Parathyroid adenoma (tissue), 2 donors: Measurements from ENCODE around the gene TRPV3.

Experiments
- H2AFZ ChIP-seq: fragments of 300-600 bp; sonication (generic); one replicate; pipeline ENCODE4 v1.7.0; 2017; ENCODE audit warnings: antibody characterized with exemption, mild to moderate bottlenecking
- H3K27ac ChIP-seq: fragments of 300-600 bp; sonication (generic); one replicate; pipeline ENCODE4 v1.7.0; 2017
- H3K27me3 ChIP-seq: fragments of 300-600 bp; sonication (generic); one replicate; pipeline ENCODE4 v1.7.0; 2017; ENCODE audit warnings: low read length; ENCODE audit not compliant: control insufficient read depth, insufficient read depth
- H3K36me3 ChIP-seq: fragments of 300-600 bp; sonication (generic); one replicate; pipeline ENCODE4 v1.7.0; 2017; ENCODE audit warnings: low read length; ENCODE audit not compliant: control insufficient read depth, insufficient read depth
- H3K4me1 ChIP-seq: fragments of 300-600 bp; sonication (generic); one replicate; pipeline ENCODE4 v1.7.0; 2017; ENCODE audit warnings: control low read depth
- H3K4me2 ChIP-seq: fragments of 300-600 bp; sonication (generic); one replicate; pipeline ENCODE4 v1.7.0; 2017; ENCODE audit warnings: low read length
- H3K4me3 ChIP-seq: fragments of 300-600 bp; sonication (generic); one replicate; pipeline ENCODE4 v1.7.0; 2017; ENCODE audit warnings: low read depth, low read length
- H3K79me2 ChIP-seq: fragments of 300-600 bp; sonication (generic); one replicate; pipeline ENCODE4 v1.7.0; 2017; ENCODE audit warnings: control low read depth
- H3K9ac ChIP-seq: fragments of 300-600 bp; sonication (generic); one replicate; pipeline ENCODE4 v1.7.0; 2017; ENCODE audit warnings: mild to moderate bottlenecking
- H3K9me3 ChIP-seq: fragments of 300-600 bp; sonication (generic); one replicate; pipeline ENCODE4 v1.7.0; 2017; ENCODE audit warnings: low read length; ENCODE audit not compliant: control insufficient read depth
- CTCF ChIP-seq: fragments of 300-600 bp; sonication (generic); IDR thresholded peaks from one replicate; pipeline ENCODE4 v1.7.0; 2017; ENCODE audit warnings: antibody characterized with exemption, mild to moderate bottlenecking
- donor health status: primary hyperparathyroidism.

Gene TRPV3

GRCh38 chr17:3600529-3601205, 43.1 kb upstream of the TRPV3 start:
- Histone ChIP-seq H3K36me3 (no peaks in the 10 kb centered on the region), H3K4me1 (no peaks in the 10 kb centered on the region), H3K9ac (no peak overlapping the region), H2AFZ (no peak overlapping the region), H3K79me2 (no peaks in the 10 kb centered on the region), H3K4me3 (no peak overlapping the region), H3K27me3 (no peaks in the 10 kb centered on the region), H3K27ac (no peak overlapping the region), H3K9me3 (no peaks in the 10 kb centered on the region), H3K4me2 (no peak overlapping the region)
- no peak for TF ChIP-seq CTCF

GRCh38 chr17:3598078-3598477, 40.5 kb upstream of the TRPV3 start:
- no peak overlapping the region for H3K4me2 ChIP-seq
- no peak overlapping the region for H3K27ac ChIP-seq
- TF ChIP-seq CTCF: no peak
- H3K9ac ChIP-seq: no peak overlapping the region
- no peak overlapping the region for H2AFZ ChIP-seq
- H3K27me3 ChIP-seq: no peaks in the 10 kb centered on the region
- no peaks in the 10 kb centered on the region for H3K36me3 ChIP-seq
- no peak overlapping the region for H3K4me3 ChIP-seq
- H3K4me1 ChIP-seq: no peaks in the 10 kb centered on the region
- no peaks in the 10 kb centered on the region for H3K79me2 ChIP-seq
- H3K9me3 ChIP-seq: no peaks in the 10 kb centered on the region

- Histone ChIP-seq H3K79me2 (no peaks in the 10 kb centered on the region), H3K4me1 (no peaks in the 10 kb centered on the region), H3K27me3 (no peaks in the 10 kb centered on the region), H3K9me3 (no peaks in the 10 kb centered on the region), H3K9ac (no peak overlapping the region), H3K4me2 (no peak overlapping the region), H3K4me3 (no peak overlapping the region), H3K36me3 (no peaks in the 10 kb centered on the region), H2AFZ (no peak overlapping the region), H3K27ac (no peak overlapping the region)
- no peak for TF ChIP-seq CTCF
Observed at GRCh38 chr17:3596804-3597464, 39.3 kb upstream of the TRPV3 start.

- no peak overlapping the region for H3K4me3 ChIP-seq
- no peak overlapping the region for H3K9ac ChIP-seq
- no peaks in the 10 kb centered on the region for H3K4me1 ChIP-seq
- H2AFZ ChIP-seq: no peak overlapping the region
- H3K27ac ChIP-seq: no peak overlapping the region
- H3K27me3 ChIP-seq: no peaks in the 10 kb centered on the region
- no peak overlapping the region for H3K4me2 ChIP-seq
- no peaks in the 10 kb centered on the region for H3K9me3 ChIP-seq
- no peak for TF ChIP-seq CTCF
- H3K36me3 ChIP-seq: no peaks in the 10 kb centered on the region
- no peaks in the 10 kb centered on the region for H3K79me2 ChIP-seq
Observed at GRCh38 chr17:3594976-3595375, 37.4 kb upstream of the TRPV3 start.
